Mucosa of descending colon (tissue), 3 donors: Measurements from ENCODE around the gene CACFD1. TPM values are rescaled to one million over a fixed set of nuclear protein-coding genes. Genes with fewer than 3 reads are reported as not detected.

Experiments
- ATAC-seq: fragments of 200-7000 bp; cut with Tn5 transposase; one replicate; pipeline ENCODE4 v1.9.1; 2020; ENCODE audit warnings: mild to moderate bottlenecking, moderate library complexity
- DNase-seq, 3 donors: peaks; one replicate each; pipeline ENCODE4 v3.0.0-alpha.2; 2020
- H3K36me3 ChIP-seq: fragments of 200-600 bp; one replicate; pipeline ENCODE4 v1.8.0; 2021; ENCODE audit warnings: low read depth, mild to moderate bottlenecking
- H3K4me1 ChIP-seq: fragments of 200-600 bp; one replicate; pipeline ENCODE4 v1.8.0; 2021; ENCODE audit warnings: low read depth, mild to moderate bottlenecking
- H3K4me3 ChIP-seq: fragments of 200-600 bp; one replicate; pipeline ENCODE4 v1.8.0; 2021; ENCODE audit warnings: mild to moderate bottlenecking
- H3K9me3 ChIP-seq: fragments of 200-600 bp; one replicate; pipeline ENCODE4 v1.8.0; 2021; ENCODE audit warnings: mild to moderate bottlenecking
- intact Hi-C, 2 donors: fragments of 100-400 bp; cut with DNase I in 1 of 2; cut with micrococcal nuclease in 1 of 2; formaldehyde crosslinking; loops; one replicate each; pipeline versions ENCODE4 v1.11.0 to v1.11.1; 2022; cut with DNase I, micrococcal nuclease
- total RNA-seq, 3 donors: library from RNA; stranded (reverse); fragmentation: NEBNext Ultra II Directional in 2 of 3; extraction: Animal tissue kit (Norgen Biotek cat#: 25700) in 2 of 3; gene quantifications; one replicate each; pipeline versions ENCODE4 v1.2.1 to v1.2.4, GENCODE V29; 2021 to 2023
- TF ChIP-seq, protein P1 (sequence below): fragments of 200-600 bp; IDR thresholded peaks from one replicate; pipeline ENCODE4 v1.8.0; 2022; ENCODE audit warnings: antibody characterized with exemption, mild to moderate bottlenecking
- donor health status: DM: no; HTN: no; CAD: no; lungs with moderate emphysema.
- donor health status: DM: no; HTN: no; CAD: no.
- donor health status: DM: no; HTN: yes; CAD: no.

CACFD1 gene
- total RNA-seq, 3 donors from 2014 or later: 42.7 to 84.2 (median 54.1) TPM

DNA sequence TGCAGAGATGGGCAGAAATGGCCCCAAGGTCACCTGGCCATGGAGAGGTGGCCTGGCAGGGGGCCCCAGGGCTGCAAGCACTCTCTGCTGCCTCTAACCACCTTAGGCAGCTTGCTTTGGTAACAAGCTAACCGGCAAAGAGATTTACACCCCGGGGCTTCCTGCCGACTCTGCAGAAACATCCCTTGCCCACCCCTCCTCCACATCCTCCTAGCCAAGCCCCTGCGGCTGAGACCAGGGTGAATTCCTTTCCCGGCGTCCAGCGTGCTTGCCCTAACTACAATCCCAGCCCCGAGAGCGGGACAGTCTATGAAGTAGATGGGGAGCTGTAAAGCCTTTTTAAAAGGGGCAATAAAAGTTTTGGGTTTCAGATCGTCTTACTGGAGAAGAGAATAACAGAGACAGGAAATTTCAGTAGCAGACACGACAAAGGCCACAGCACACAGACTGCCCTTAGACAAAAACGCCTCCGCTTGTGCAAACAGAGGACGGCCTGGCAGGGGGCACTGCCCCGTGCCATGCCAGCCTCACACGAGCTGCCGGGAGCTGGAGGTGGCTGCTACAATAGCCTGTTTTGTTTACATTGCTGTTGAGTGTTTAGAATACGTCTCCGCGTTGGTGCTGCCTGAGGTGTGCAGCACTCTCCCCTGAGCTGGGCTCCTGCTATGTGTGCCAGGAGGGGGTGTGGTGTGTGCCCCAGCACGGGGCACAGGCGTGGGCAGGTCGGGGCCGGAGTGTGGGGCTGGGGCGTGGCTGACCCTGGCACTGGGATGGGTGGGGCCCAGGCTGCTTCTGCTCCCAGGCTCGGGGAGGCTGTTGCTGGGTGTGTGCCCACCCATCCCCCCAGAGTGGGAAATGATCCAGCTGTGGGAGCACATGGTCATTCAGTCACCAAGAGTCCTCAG, 49.7 kb downstream of the CACFD1 start:
- no peaks in the 10 kb centered on the region for H3K36me3 ChIP-seq
- no peaks in the 10 kb centered on the region for H3K9me3 ChIP-seq
- TF ChIP-seq, protein P1, sequence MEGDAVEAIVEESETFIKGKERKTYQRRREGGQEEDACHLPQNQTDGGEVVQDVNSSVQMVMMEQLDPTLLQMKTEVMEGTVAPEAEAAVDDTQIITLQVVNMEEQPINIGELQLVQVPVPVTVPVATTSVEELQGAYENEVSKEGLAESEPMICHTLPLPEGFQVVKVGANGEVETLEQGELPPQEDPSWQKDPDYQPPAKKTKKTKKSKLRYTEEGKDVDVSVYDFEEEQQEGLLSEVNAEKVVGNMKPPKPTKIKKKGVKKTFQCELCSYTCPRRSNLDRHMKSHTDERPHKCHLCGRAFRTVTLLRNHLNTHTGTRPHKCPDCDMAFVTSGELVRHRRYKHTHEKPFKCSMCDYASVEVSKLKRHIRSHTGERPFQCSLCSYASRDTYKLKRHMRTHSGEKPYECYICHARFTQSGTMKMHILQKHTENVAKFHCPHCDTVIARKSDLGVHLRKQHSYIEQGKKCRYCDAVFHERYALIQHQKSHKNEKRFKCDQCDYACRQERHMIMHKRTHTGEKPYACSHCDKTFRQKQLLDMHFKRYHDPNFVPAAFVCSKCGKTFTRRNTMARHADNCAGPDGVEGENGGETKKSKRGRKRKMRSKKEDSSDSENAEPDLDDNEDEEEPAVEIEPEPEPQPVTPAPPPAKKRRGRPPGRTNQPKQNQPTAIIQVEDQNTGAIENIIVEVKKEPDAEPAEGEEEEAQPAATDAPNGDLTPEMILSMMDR: no peak
- intact Hi-C loops: no loop called here
- peaks cover 12% of the 10 kb centered on the region for H3K4me1 ChIP-seq
- no peak overlapping the region for H3K4me3 ChIP-seq
- DNase-seq (peak in 2 of 3 donors; percentile 34 to 57), ATAC-seq (peak; percentile 70)

DNA sequence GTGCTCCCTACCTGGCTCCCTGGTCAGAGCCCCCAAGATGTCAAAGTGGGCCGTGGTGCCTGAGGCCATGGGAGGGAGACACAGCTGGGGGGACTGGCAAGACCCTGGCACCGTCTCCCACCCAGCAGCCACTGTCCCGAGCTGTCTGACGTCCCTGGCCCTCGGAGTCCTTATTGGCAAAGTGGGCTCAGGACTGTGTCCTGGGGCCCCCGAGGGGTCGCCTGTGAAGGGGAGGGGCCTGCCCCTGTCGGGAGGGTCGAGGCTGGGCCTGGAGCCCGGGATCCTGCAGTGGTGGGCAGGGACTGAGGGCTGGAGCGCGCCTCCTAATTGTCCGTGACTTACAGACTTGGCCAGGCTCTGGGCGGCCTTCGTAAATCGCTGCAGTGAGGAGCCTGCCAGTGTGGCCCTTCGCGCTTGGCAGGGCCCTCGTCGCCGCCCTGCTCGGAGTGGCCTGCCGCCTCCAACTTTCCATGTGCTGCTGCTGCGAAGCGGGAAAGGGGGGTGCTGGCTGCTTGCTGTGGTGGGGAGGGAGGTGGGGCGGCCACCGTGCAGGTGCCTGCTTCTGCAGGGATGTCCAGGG, 51.2 kb downstream of the CACFD1 start:
- no peak for ATAC-seq
- intact Hi-C loops: no loop called here
- no peak for DNase-seq
- Histone ChIP-seq H3K9me3 (no peaks in the 10 kb centered on the region), H3K4me3 (no peak overlapping the region), H3K36me3 (no peaks in the 10 kb centered on the region), H3K4me1 (peaks cover 12% of the 10 kb centered on the region)
- TF ChIP-seq, protein P1: no peak

DNA sequence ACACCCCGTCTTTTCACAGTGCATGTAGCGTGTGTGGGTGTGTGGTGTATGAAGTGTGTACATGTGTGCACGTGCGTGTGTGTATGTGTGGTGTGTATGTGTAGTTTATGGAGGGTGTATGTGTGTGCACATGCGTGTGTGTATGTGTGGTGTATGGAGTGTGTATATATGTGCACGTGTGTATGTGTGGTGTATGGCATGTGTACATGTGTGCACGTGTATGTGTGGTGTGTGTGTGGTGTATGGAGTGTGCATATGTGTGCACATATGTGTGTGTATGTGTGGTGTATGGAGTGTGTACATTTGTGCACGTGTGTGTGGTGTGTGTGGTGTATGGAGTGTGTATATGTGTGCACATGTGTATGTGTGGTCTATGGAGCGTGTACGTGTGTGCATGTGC, 51.8 kb downstream of the CACFD1 start:
- TF ChIP-seq, protein P1: no peak
- no peaks in the 10 kb centered on the region for H3K36me3 ChIP-seq
- no peaks in the 10 kb centered on the region for H3K9me3 ChIP-seq
- intact Hi-C loops: no loop called here
- ATAC-seq (no peak), DNase-seq (no peak)
- peaks cover 12% of the 10 kb centered on the region for H3K4me1 ChIP-seq
- H3K4me3 ChIP-seq: no peak overlapping the region

DNA sequence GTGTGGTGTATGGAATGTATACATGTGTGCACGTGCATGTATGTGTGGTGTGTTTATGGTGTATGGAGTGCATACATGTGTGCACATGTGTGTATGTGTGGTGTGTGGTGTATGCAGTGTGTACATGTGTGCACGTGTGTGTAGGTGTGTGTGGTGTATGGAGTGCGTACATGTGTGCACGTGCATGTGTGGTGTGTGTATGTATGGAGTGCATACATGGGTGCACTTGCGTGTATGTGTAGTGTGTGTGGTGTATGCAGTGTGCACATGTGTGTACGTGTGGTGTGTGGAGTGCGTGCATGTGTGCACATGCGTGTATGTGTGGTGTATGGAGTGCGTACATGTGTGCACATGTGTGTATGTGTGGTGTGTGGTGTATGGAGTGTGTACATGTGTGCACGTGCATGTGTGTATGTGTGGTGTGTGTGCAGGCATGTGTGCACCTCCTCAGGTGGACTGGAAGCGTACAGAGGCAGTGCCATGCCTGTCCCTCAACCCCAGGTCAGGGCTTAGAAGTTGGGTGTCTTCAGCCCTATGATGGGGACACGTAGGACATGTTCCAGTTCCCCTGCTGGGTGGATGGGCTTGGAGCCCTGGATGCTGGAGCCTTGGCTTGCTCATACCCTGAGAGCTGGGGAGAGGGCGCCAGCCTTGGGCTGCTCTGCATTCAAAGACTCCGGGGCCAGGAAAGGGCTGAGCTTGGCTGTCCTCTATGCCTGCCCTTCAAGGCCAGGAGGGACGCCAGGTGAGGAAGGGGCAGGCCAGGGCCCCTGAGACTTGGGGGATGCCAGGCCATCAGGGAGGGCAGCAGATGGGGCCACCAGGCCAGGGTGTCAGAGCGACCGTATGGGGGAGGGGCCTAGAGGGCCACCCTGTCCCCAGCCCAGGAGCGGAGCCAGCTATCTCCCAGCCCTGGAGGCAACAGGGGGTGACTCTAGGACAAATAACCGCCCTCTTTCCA, 52.8 kb downstream of the CACFD1 start:
- TF ChIP-seq, protein P1: no peak
- no peaks in the 10 kb centered on the region for H3K36me3 ChIP-seq
- intact Hi-C loops: no loop called here
- ATAC-seq: no peak
- peaks cover 12% of the 10 kb centered on the region for H3K4me1 ChIP-seq
- no peaks in the 10 kb centered on the region for H3K9me3 ChIP-seq
- DNase-seq: peak in 1 of 3 donors; percentile 43
- no peak overlapping the region for H3K4me3 ChIP-seq
